HG03378 (cell line): ENCODE measurements around the gene ARHGAP24.
"Not testable (repeated sequence)": the region's sequence is repeated elsewhere in the genome, so short reads cannot be mapped to it uniquely, and the experiment has no call there.

ENCODE experiments used
- ATAC-seq: cut with Tn5 transposase; IDR thresholded peaks from one replicate; pipeline ENCODE4 v1.9.1; 2021; ENCODE audit warnings: mild to moderate bottlenecking, moderate library complexity; ENCODE audit not compliant: unreplicated experiment

Gene ARHGAP24

DNA sequence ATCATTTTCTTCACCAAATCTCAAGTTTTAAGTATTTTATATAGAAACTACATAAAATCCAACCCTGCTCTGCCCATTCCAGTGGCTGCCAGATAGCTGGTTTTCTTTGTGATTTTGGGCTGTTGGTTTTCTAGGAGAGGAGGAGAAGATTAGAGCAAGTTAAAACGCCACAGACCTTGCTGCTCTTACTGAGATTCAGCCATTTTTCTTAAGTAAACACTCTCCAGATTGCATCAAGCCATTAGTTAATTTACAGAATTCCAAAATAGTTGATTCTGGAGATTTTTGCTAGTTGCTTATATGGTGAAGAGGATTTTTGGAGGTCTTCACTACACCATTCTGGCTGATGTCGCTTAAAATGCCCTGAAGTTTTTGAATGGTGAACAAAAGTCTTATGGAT, 518.7 kb downstream of the ARHGAP24 start:
- no peak for ATAC-seq

DNA sequence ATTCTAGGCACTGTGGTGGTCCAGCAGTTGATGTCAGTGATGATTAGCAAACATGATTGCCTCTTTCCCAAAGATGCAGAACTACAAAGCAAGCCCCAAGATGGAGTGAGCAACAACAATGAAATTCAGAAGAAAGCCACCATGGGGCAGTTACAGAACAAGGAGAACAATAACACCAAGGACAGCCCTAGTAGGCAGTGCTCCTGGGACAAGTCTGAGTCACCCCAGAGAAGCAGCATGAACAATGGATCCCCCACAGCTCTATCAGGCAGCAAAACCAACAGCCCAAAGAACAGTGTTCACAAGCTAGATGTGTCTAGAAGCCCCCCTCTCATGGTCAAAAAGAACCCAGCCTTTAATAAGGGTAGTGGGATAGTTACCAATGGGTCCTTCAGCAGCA, 519.6 kb downstream of the ARHGAP24 start:
- no peak for ATAC-seq

GRCh38 chr4:85995361-85995760, 520.4 kb downstream of the ARHGAP24 start:
- ATAC-seq = no peak

- no peak for ATAC-seq
Measured at GRCh38 chr4:86001591-86001990, 526.6 kb downstream of the ARHGAP24 start.

DNA sequence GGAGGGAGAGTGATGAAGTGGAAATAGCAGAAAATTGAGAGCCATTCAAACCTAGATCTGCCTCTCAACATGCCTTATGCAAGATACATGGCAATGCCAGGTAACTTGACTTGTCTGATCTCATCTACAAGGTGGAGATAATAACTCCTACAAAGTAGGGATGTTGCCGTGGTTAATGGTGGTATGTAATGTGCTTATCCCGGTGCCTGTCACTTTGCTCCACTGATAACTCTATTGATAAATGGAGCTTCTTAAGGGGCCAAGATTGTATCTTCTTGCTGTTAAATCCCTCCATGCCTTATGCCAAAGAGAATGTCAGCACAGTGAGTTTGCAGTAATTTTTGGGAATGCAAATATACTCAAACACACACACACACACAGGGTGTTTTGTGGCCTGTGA, 529.1 kb downstream of the ARHGAP24 start:
- no peak for ATAC-seq

GRCh38 chr4:86006057-86006456, 531.1 kb downstream of the ARHGAP24 start:
- no peak for ATAC-seq

DNA sequence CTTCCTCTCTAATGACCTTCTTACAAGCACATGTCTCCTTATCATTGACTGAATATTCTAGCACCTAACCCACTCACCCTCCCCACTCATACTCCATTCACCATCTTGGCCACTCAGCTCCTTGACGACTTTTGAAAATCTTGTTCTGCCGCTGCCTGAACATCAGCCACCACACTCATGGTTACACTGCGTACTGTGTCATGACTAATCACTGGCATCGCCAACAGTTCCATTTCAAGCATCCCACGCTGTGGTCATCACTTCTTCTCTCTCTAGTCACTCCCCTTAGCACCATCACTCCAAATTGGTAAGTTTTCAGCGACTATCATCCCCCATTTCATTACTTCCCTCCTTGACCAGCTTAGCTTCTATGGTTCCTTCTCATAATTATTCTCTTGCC, 532.1 kb downstream of the ARHGAP24 start:
- no peak for ATAC-seq

- ATAC-seq = no peak
Measured at GRCh38 chr4:86011117-86011516, 536.2 kb downstream of the ARHGAP24 start.

- ATAC-seq = no peak
Measured at GRCh38 chr4:86013621-86014020, 538.7 kb downstream of the ARHGAP24 start.

GRCh38 chr4:86014599-86014998, 539.6 kb downstream of the ARHGAP24 start:
- peak; percentile 96 for ATAC-seq

DNA sequence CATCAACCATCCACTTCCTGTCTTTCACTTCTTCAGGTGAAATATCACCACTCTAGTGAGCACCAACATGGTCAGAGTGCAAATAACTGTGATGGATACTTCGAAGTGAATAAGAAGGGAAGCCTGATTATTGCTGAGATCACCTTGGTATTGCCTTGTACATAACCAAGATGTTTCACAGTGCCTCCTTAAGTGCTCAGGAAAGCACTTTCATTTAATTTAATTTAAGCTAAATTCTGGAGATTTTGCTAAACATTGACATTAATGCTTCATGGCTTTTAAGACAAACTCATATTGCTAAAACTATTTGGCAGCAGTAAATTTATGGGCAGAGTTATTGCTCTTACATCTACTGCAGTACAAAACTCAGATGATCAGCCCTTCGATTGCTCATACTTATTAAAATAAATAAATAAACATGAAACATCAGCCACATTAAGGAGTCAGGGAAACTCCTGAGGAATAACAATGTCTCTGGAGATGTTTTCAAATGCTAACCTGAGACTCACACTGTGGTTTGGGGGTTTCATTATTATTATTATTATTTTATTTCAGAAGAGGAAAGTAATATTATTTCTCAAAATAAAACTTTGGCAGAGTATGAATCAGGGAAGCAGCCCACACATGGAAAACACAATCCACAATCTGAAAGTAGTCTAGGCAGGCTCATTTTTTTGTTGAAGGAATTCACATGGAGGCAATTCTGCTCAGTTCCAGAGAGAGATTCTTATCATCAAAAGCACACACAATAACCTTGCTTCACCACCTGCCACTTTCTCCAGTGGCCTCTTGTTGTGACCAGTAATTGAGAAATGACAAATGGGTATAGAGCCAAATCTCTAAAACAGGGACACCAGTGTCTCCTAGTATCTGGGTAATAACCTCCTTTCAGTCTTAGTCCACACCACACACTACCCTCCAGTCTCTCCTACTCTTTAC, 540.7 kb downstream of the ARHGAP24 start:
- ATAC-seq = no peak

- ATAC-seq = no peak
Measured at GRCh38 chr4:86019362-86019761, 544.4 kb downstream of the ARHGAP24 start.

DNA sequence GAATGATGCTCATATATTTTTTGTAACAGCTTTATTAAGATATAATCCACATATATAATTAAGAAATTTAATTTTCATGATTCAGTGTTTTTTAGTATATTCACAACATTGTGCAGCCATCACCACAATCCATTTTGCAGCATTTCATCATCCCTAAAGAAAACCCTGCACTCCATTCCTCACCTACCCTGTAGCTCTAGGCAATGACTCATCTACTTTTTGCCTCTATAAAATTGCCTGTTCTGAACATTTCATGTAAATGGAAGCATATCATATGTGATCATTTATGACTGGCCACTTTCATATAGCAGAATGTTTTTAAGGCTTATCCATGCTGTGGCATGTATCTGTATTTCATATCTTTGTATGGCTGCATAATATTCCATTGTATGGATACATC, 545.0 kb downstream of the ARHGAP24 start:
- no peak for ATAC-seq

DNA sequence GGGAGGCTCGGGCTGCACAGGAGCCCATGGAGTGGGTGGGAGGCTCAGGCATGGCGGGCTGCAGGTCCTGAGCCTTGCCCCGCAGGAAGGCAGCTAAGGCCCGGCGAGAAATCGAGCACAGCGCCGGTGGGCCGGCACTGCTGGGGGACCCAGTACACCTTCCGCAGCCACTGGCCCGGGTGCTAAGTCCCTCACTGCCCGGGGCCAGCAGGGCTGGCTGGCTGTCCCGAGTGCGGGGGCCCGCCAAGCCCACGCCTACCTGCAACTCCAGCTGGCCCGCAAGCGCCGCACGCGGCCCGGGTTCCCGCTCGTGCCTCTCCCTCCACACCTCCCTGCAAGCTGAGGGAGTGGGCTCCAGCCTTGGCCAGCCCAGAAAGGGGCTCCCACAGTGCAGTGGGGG, 546.7 kb downstream of the ARHGAP24 start:
- ATAC-seq = not testable (repeated sequence)

DNA sequence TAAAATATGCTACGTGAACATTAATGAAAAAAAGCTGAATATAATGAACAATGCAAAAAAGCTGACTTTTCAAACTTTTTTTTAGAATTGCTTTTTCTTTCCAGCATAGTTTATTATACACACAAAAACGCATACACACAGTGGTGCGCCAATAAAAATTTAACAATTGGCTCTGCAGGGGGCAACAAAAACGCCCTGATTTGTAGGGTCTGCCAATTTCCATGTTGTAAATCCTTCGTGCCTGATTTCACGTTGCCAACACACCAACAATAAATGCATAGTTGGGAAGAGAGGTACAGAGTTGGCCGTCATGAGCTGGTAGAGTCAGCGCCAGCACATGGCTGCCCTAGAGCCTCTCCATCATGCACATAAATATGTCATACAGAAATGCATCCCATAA, 551.8 kb downstream of the ARHGAP24 start:
- no peak for ATAC-seq

DNA sequence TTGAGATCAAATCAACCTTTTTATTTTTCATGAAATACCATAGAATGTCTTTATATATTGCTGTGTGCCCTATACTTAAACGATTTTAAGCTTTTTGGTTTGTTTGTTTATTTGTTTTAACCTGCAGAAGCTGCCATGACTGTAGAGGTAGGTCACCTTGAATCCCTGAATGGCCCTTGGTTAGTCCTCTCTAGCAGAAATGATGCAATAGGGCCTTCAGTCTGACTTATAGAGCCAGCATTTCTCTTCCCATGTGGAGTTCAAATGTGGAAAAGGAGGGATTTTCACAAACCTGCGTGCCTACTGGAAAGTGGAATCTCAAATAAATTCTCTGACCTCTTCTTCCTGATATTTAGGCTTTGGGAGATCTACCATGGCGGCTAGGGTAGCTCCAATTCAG, 557.0 kb downstream of the ARHGAP24 start:
- no peak for ATAC-seq

GRCh38 chr4:86032476-86033022, 557.6 kb downstream of the ARHGAP24 start:
- no peak for ATAC-seq

GRCh38 chr4:86033171-86033570, 558.2 kb downstream of the ARHGAP24 start:
- no peak for ATAC-seq

- no peak for ATAC-seq
Measured at GRCh38 chr4:86034616-86035015, 559.7 kb downstream of the ARHGAP24 start.

DNA sequence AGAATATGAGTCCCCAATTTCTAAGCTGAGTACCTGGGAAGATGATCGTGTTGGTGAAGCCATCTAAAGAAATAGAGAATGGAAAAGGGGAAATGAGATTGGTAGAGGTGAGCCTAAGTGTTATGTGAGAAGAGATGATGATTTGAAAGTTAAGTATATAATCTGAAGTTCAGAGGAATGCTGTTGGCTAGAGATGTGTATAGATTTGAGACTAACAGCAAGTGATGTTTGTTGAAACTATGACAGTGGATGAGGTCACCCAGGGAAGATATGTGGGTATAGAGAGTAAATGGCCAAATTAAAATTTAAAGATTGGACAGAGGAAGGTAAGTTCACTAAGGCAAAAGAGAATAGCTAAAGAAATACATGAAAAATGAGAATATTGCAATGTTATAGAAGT, 560.7 kb downstream of the ARHGAP24 start:
- no peak for ATAC-seq

DNA sequence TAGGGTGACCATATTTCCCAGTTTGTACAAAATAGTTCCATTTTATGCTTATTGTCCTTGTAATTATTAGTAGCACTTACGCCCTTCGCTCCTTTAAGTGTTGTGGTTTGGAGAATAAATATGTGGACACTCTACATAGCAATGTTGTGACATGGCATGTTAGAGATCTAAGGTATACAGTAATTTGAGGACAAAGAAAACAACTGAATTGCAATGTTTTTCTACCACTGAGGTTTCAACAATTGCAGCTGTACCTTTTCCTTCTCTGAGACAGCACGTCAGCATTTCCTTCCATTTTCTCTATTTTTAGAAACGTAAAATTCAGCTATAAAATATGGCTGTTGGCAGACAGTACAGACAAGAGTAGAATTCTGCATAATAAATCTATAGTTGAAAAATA, 561.8 kb downstream of the ARHGAP24 start:
- no peak for ATAC-seq

DNA sequence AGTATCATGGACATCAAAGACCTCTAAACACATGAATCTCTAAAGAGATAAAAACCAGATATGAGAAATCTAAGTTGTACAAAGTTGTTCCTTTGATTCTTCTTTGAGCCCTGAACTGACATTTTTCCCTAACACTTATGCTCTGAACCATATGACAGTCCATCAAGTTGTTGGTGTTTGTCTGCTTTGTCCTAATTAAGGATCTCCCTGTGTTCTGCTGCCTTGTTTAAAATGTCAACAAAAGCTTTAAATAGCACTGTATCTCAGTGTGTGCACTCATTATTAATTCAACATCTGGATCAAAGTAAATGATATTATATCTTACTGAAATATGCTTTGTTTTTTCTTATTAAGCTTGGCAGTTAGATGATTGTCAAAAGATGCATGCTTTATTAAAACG, 563.1 kb downstream of the ARHGAP24 start:
- no peak for ATAC-seq
